IMR-90 (cell line): Measurements from ENCODE around the gene SGMS1. TPM values are rescaled to one million over a fixed set of nuclear protein-coding genes. Genes with fewer than 3 reads are reported as not detected.

Experiments
- ATAC-seq: fragments of 200-7000 bp; cut with Tn5 transposase; 2 replicates; pipeline ENCODE4 v1.9.1; 2020; ENCODE audit warnings: low read depth, mild to moderate bottlenecking, moderate library complexity
- BruUV-seq: library from RNA; stranded (reverse); fragments of 400-500 nt; replicated peaks from 2 replicates; lab custom pipeline; 2021; lab: Mats Ljungman, UMichigan
- CTCF ChIA-PET: fragments of 300-600 bp; formaldehyde crosslinking; extraction: SDS; loops from one replicate; lab custom pipeline; 2021; ENCODE audit warnings: antibody characterized with exemption; lab: Yijun Ruan, JAX
- POLR2A ChIA-PET: fragments of 300-600 bp; sonication (Branson Sonifier 250); formaldehyde crosslinking; loops from one replicate; lab custom pipeline; 2022; ENCODE audit warnings: antibody characterized with exemption; ENCODE audit not compliant: unreplicated experiment; lab: Charles Lee
- DNase-seq: peaks from one replicate; pipeline ENCODE4 v3.0.0; 2013
- H2AFZ ChIP-seq: replicated peaks from 2 replicates; pipeline ENCODE3; 2013; ENCODE audit warnings: low read length, mild to moderate bottlenecking; ENCODE audit not compliant: poor library complexity
- H2AK5ac ChIP-seq: 2 replicates; pipeline ENCODE4 v1.6.1; 2013; ENCODE audit warnings: low read depth, low read length, inconsistent platforms
- H2AK9ac ChIP-seq: replicated peaks from 2 replicates; pipeline ENCODE3; 2013; ENCODE audit warnings: mild to moderate bottlenecking, low read depth, low read length, moderate library complexity; ENCODE audit not compliant: poor library complexity
- H2BK120ac ChIP-seq: 2 replicates; pipeline ENCODE4 v1.6.1; 2013; ENCODE audit warnings: low read depth, low read length, inconsistent platforms
- H2BK15ac ChIP-seq: 3 replicates; pipeline ENCODE4 v1.6.1; 2013; ENCODE audit warnings: low read depth, low read length, inconsistent platforms
- H2BK20ac ChIP-seq: 2 replicates; pipeline ENCODE4 v1.6.1; 2013; ENCODE audit warnings: low read depth, mild to moderate bottlenecking, inconsistent platforms, low read length, moderate library complexity
- H2BK5ac ChIP-seq: 2 replicates; pipeline ENCODE4 v1.6.1; 2013; ENCODE audit warnings: mild to moderate bottlenecking, low read depth, low read length, inconsistent platforms; ENCODE audit not compliant: poor library complexity, severe bottlenecking
- H3K14ac ChIP-seq: replicated peaks from 2 replicates; pipeline ENCODE4 v1.6.1; 2013; ENCODE audit warnings: low read depth, low read length, inconsistent platforms
- H3K18ac ChIP-seq: 2 replicates; pipeline ENCODE4 v1.6.1; 2013; ENCODE audit warnings: low read depth, low read length, control low read depth
- H3K23ac ChIP-seq: 2 replicates; pipeline ENCODE4 v1.6.1; 2013; ENCODE audit warnings: low read depth, low read length, inconsistent platforms
- H3K27ac ChIP-seq: 2 replicates; pipeline ENCODE4 v1.5.1; 2013; ENCODE audit warnings: mild to moderate bottlenecking, control low read depth, low read length; ENCODE audit not compliant: insufficient read depth
- H3K27me3 ChIP-seq: 2 replicates; pipeline ENCODE4 v1.6.1; 2013; ENCODE audit warnings: low read length; ENCODE audit not compliant: control insufficient read depth, insufficient read depth
- H3K36me3 ChIP-seq: 2 replicates; pipeline ENCODE4 v1.6.1; 2013; ENCODE audit warnings: low read length, mixed read lengths; ENCODE audit not compliant: control insufficient read depth, insufficient read depth
- H3K4ac ChIP-seq: 2 replicates; pipeline ENCODE4 v1.6.1; 2013; ENCODE audit warnings: low read depth, low read length, inconsistent platforms
- H3K4me1 ChIP-seq: 2 replicates; pipeline ENCODE4 v1.6.1; 2013; ENCODE audit warnings: low read length, mixed read lengths; ENCODE audit not compliant: control insufficient read depth, insufficient read depth
- H3K4me2 ChIP-seq: 2 replicates; pipeline ENCODE4 v1.6.1; 2013; ENCODE audit warnings: low read depth, mild to moderate bottlenecking, control low read depth, low read length, moderate library complexity
- H3K4me3 ChIP-seq: 2 replicates; pipeline ENCODE4 v1.5.1; 2013; ENCODE audit warnings: low read depth, mild to moderate bottlenecking, control low read depth, low read length, moderate library complexity; ENCODE audit not compliant: insufficient read depth
- H3K56ac ChIP-seq: 2 replicates; pipeline ENCODE4 v1.6.1; 2013; ENCODE audit warnings: low read length, inconsistent platforms; ENCODE audit not compliant: insufficient read depth; ENCODE audit errors: extremely low read depth
- H3K79me1 ChIP-seq, 2 experiments: 2 replicates each; pipeline ENCODE4 v1.6.1; 2013; ENCODE audit warnings: low read length in 2 of 2, inconsistent platforms in 1 of 2, low read depth in 1 of 2
- H3K9ac ChIP-seq: 2 replicates; pipeline ENCODE4 v1.6.1; 2013; ENCODE audit warnings: low read depth, low read length, control low read depth
- H3K9me1 ChIP-seq: 2 replicates; pipeline ENCODE4 v1.6.1; 2013; ENCODE audit warnings: low read length, inconsistent platforms; ENCODE audit not compliant: insufficient read depth
- H3K9me3 ChIP-seq: 2 replicates; pipeline ENCODE4 v1.6.1; 2013; ENCODE audit warnings: low read length; ENCODE audit not compliant: control insufficient read depth, insufficient read depth
- H4K20me1 ChIP-seq: 2 replicates; pipeline ENCODE4 v1.6.1; 2013; ENCODE audit warnings: low read length, inconsistent platforms; ENCODE audit not compliant: insufficient read depth
- H4K5ac ChIP-seq: 2 replicates; pipeline ENCODE4 v1.6.1; 2013; ENCODE audit warnings: mild to moderate bottlenecking, low read depth, low read length, control low read depth
- H4K8ac ChIP-seq, 2 experiments: 2 replicates each; pipeline ENCODE4 v1.6.1; 2013; ENCODE audit warnings: low read depth in 2 of 2, low read length in 2 of 2, control low read depth in 1 of 2, inconsistent platforms in 1 of 2
- H4K91ac ChIP-seq: 2 replicates; pipeline ENCODE4 v1.6.1; 2013; ENCODE audit warnings: low read depth, low read length, inconsistent platforms; ENCODE audit not compliant: insufficient read depth
- CHD1 ChIP-seq: IDR thresholded peaks from 2 replicates; pipeline ENCODE4 v1.6.1; 2012; ENCODE audit warnings: low read depth, low read length, improper control_type of control experiment
- MAFK ChIP-seq: IDR thresholded peaks from 2 replicates; pipeline ENCODE4 v1.6.1; 2012; ENCODE audit warnings: low read depth, low read length, improper control_type of control experiment
- NFE2L2 ChIP-seq: fragments of 150-350 bp; IDR thresholded peaks from 2 replicates; pipeline ENCODE4 v1.6.1; 2016; ENCODE audit warnings: low read depth, mild to moderate bottlenecking, low read length
- POLR2A ChIP-seq: IDR thresholded peaks from 2 replicates; pipeline ENCODE4 v1.6.1; 2012; ENCODE audit warnings: mild to moderate bottlenecking, low read depth, low read length
- RAD21 ChIP-seq: IDR thresholded peaks from 2 replicates; pipeline ENCODE4 v1.6.1; 2012; ENCODE audit warnings: low read length, improper control_type of control experiment
- SMC3 ChIP-seq: fragments of 150-350 bp; IDR thresholded peaks from 2 replicates; pipeline ENCODE4 v1.6.1; 2016; ENCODE audit warnings: low read depth, mild to moderate bottlenecking, antibody characterized with exemption, low read length, moderate library complexity
- WGBS, 2 experiments: methylation state at CpG; one replicate each; pipeline versions ENCODE4 v1.1.5 to v1.1.7; 2013; ENCODE audit warnings: missing lambda C conversion rate in 2 of 2; ENCODE audit not compliant: insufficient read length in 1 of 2; ENCODE audit errors: extremely low coverage in 2 of 2; 5-methylcytosine and 5-hydroxymethylcytosine counted together
- dilution Hi-C: fragments of 300-500 bp; cut with HindIII; formaldehyde crosslinking; loops from one replicate; pipeline ENCODE4 v1.14.3; 2018; ENCODE audit warnings: low sequenced_read_pairs; ENCODE audit not compliant: unreplicated experiment
- in situ Hi-C: fragments of 300-500 bp; cut with MboI; formaldehyde crosslinking; loops from 3 replicates; pipeline ENCODE4 v1.14.3; 2019; ENCODE audit warnings: low sequenced_read_pairs, inconsistent platforms, mixed read lengths
- intact Hi-C: fragments of 100-400 bp; cut with micrococcal nuclease; formaldehyde crosslinking; loops from 2 replicates; pipeline ENCODE4 v1.10.0; 2022
- polyA plus RNA-seq, 3 experiments: library from polyadenylated mRNA; depleted of rRNA; stranded (reverse); fragments of >200 nt; gene quantifications; 2 replicates each; pipeline ENCODE4 v1.2.3, GENCODE V29; 2012; ENCODE audit warnings: low replicate concordance in 1 of 3
- total RNA-seq: library from RNA; depleted of rRNA; stranded (reverse); fragments of >200 nt; gene quantifications from 2 replicates; pipeline ENCODE4 v1.2.3, GENCODE V29; 2012
- TF ChIP-seq, protein P1 (sequence below): fragments of 150-350 bp; IDR thresholded peaks from 2 replicates; pipeline ENCODE4 v1.6.1; 2016; ENCODE audit warnings: low read depth, mild to moderate bottlenecking, low read length, moderate library complexity, borderline replicate concordance

Gene SGMS1
- total and polyA plus RNA-seq, 2 of the 4 experiments (the other 2 are of a cell fraction) = 9.8 to 30.8 TPM

GRCh38 chr10:50436805-50437204 is 187.0 kb downstream of the SGMS1 start:
- H2AK9ac ChIP-seq = no peak overlapping the region
- dilution Hi-C loops = no loop called here

More at GRCh38 chr10:50436805-50437204, 187.0 kb downstream of the SGMS1 start:
- no peak for DNase-seq
- Histone ChIP-seq H3K27ac (no peak overlapping the region), H3K4me3 (no peak overlapping the region), H3K18ac (no peak overlapping the region), H2AFZ (no peak overlapping the region), H4K91ac (no peak overlapping the region), H3K9me3 (no peaks in the 10 kb centered on the region), H4K20me1 (no peaks in the 10 kb centered on the region), H4K8ac (no peak overlapping the region), H3K36me3 (no peaks in the 10 kb centered on the region), H2BK5ac (no peak overlapping the region), H3K4me1 (no peaks in the 10 kb centered on the region), H2AK5ac (no peak overlapping the region), H3K14ac (no peak overlapping the region), H3K4me2 (no peak overlapping the region), H3K27me3 (no peaks in the 10 kb centered on the region), H3K9me1 (no peaks in the 10 kb centered on the region), H2BK120ac (no peak overlapping the region), H2BK15ac (no peak overlapping the region), H3K23ac (no peak overlapping the region), H3K4ac (no peak overlapping the region), H3K79me1 (0 out of 4 replicates have a peak, but pooled peaks cover 0 to 4% of the 10 kb centered on the region in 2 experiments), H3K56ac (no peak overlapping the region), H3K9ac (no peak overlapping the region), H4K5ac (no peak overlapping the region), H2BK20ac (no peak overlapping the region)
- CTCF ChIA-PET = no interaction called here
- TF ChIP-seq SMC3 (no peak), MAFK (no peak), NFE2L2 (no peak), POLR2A (no peak), CHD1 (no peak), RAD21 (no peak)
- TF ChIP-seq, protein P1, sequence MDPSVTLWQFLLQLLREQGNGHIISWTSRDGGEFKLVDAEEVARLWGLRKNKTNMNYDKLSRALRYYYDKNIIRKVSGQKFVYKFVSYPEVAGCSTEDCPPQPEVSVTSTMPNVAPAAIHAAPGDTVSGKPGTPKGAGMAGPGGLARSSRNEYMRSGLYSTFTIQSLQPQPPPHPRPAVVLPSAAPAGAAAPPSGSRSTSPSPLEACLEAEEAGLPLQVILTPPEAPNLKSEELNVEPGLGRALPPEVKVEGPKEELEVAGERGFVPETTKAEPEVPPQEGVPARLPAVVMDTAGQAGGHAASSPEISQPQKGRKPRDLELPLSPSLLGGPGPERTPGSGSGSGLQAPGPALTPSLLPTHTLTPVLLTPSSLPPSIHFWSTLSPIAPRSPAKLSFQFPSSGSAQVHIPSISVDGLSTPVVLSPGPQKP = no peak
- ATAC-seq = no peak
- in situ Hi-C loops (no loop called here), intact Hi-C loops (no loop called here)
- POLR2A ChIA-PET = no interaction called here
- no TSS peak for BruUV-seq
- no CpG with 5 or more reads among the region's 4 CpGs for WGBS, 2 experiments
